ENCODE results near the gene HCRTR1.

HCRTR1 gene

GRCh38 chr1:31650161-31651088, 32.9 kb downstream of the HCRTR1 start:
- Histone ChIP-seq H3K4me3 (ENCODE audit: low read depth, low read length) (no peak overlapping the region), H3K4me1 (ENCODE audit: control insufficient read depth, insufficient read depth, low read length) (no peaks in the 10 kb centered on the region), H3K36me3 (ENCODE audit: control insufficient read depth in 2 of 2, insufficient read depth in 1 of 2, low read length in 2 of 2) (no peaks in the 10 kb centered on the region), H3K27ac (ENCODE audit: extremely low read depth, low read depth, low read length) (no peak overlapping the region), H3K9me3 (ENCODE audit: control insufficient read depth, insufficient read depth, low read depth, low read length) (no peaks in the 10 kb centered on the region)
- TF ChIP-seq ZNF792 (tag by site-specific recombination; IDR thresholded peaks at IDR 0.05) (no peak), ZNF548 (tag by site-specific recombination; IDR thresholded peaks at IDR 0.05) (no peak), ZNF416 (tag by site-specific recombination; IDR thresholded peaks at IDR 0.05) (no peak), ZNF660 (tag by site-specific recombination; IDR thresholded peaks at IDR 0.05) (no peak), PRDM10 (tag by site-specific recombination; IDR thresholded peaks at IDR 0.05) (no peak), ZNF26 (tag by site-specific recombination; IDR thresholded peaks at IDR 0.05) (no peak), SCRT1 (tag by site-specific recombination; IDR thresholded peaks at IDR 0.05; ENCODE audit: borderline replicate concordance) (no peak), ZSCAN4 (tag by site-specific recombination; IDR thresholded peaks at IDR 0.05) (no peak)
- ChIA-PET POLR2A (interaction anchor here (0.5 kb wide), 2 partner anchors 61 to 172 kb away, joined by 3 to 6 read pairs; no protein-coding TSS in a partner anchor), CTCF (interaction anchor here (1.0 to 3.6 kb wide), 4 partner anchors 14 to 139 kb away, joined by 4 to 11 read pairs (median 4); no protein-coding TSS in a partner anchor)

GRCh38 chr1:31651089-31651420, 33.6 kb downstream of the HCRTR1 start:
- POLR2A ChIA-PET = interaction anchor here (0.5 kb wide), 1 partner anchor 61 kb away, joined by 6 read pairs; no protein-coding TSS in a partner anchor
- no peak overlapping the region for H3K4me3 ChIP-seq (ENCODE audit: low read depth, low read length)
- H3K27ac ChIP-seq (ENCODE audit: extremely low read depth, low read depth, low read length) = no peak overlapping the region
- H3K36me3 ChIP-seq (ENCODE audit: control insufficient read depth in 2 of 2, insufficient read depth in 1 of 2, low read length in 2 of 2) = no peaks in the 10 kb centered on the region
- CTCF ChIA-PET = interaction anchor here (1.0 to 3.6 kb wide), 5 partner anchors 13 to 138 kb away, joined by 3 to 11 read pairs (median 4); no protein-coding TSS in a partner anchor
- no peaks in the 10 kb centered on the region for H3K4me1 ChIP-seq (ENCODE audit: control insufficient read depth, insufficient read depth, low read length)
- no peaks in the 10 kb centered on the region for H3K9me3 ChIP-seq (ENCODE audit: control insufficient read depth, insufficient read depth, low read depth, low read length)
- TF ChIP-seq ZNF529 (tag by site-specific recombination; IDR thresholded peaks at IDR 0.05; ENCODE audit: insufficient replicate concordance) = no peak
- TF ChIP-seq ZNF184 (tag by site-specific recombination; IDR thresholded peaks at IDR 0.05) = no peak
- no peak for TF ChIP-seq ZBTB11 (tag by site-specific recombination; conservative IDR thresholded peaks at IDR 0.05; ENCODE audit: low read depth)
- TF ChIP-seq ZNF324 (tag by site-specific recombination; IDR thresholded peaks at IDR 0.05) = no peak
- no peak for TF ChIP-seq ZNF292 (tag by site-specific recombination; IDR thresholded peaks at IDR 0.05; ENCODE audit: borderline replicate concordance, low read depth)
- no peak for TF ChIP-seq KLF17 (tag by site-specific recombination; IDR thresholded peaks at IDR 0.05)
- TF ChIP-seq ZNF658 (tag by site-specific recombination; IDR thresholded peaks at IDR 0.05) = no peak
- no peak for TF ChIP-seq SP3 (tag by site-specific recombination; IDR thresholded peaks at IDR 0.05)
- TF ChIP-seq TSHZ1 (tag by site-specific recombination; IDR thresholded peaks at IDR 0.05; ENCODE audit: borderline replicate concordance) = no peak
- TF ChIP-seq ZNF132 (tag by site-specific recombination; IDR thresholded peaks at IDR 0.05; ENCODE audit: borderline replicate concordance) = no peak

Measured in HEK293 (cell line).